ENCODE results near the gene AQP1.

GRCh38 chr7:30970594-30971094, 59.0 kb downstream of the AQP1 start:
- TF ChIP-seq CTCF (IDR thresholded peaks at IDR 0.05) (no peak), POLR2A (IDR thresholded peaks at IDR 0.05) (no peak), POLR2AphosphoS5 (IDR thresholded peaks at IDR 0.05) (no peak)
